CMK (cell line): ENCODE data around the gene MDFIC.

Experiments used
- DNase-seq: peaks from one replicate; pipeline ENCODE4 v3.0.0-alpha.2; 2010; ENCODE audit warnings: low read depth

MDFIC gene

GRCh38 chr7:114953724-114954123 is 31.8 kb downstream of the MDFIC start:
- DNase-seq = no peak

GRCh38 chr7:114956702-114957101 is 34.8 kb downstream of the MDFIC start:
- DNase-seq = no peak

- no peak for DNase-seq
These were observed 35.5 kb downstream of the MDFIC start for GRCh38 chr7:114957444-114957843.

- no peak for DNase-seq
These were observed 38.0 kb downstream of the MDFIC start for GRCh38 chr7:114959931-114960330.

GRCh38 chr7:114962441-114962840 is 40.5 kb downstream of the MDFIC start:
- DNase-seq = no peak

- no peak for DNase-seq
These were observed 44.3 kb downstream of the MDFIC start for GRCh38 chr7:114966156-114966555.

GRCh38 chr7:114969096-114969495 is 47.2 kb downstream of the MDFIC start:
- no peak for DNase-seq

GRCh38 chr7:114970308-114970707 is 48.4 kb downstream of the MDFIC start:
- no peak for DNase-seq

- DNase-seq = no peak
These were observed 48.8 kb downstream of the MDFIC start for GRCh38 chr7:114970732-114971131.

GRCh38 chr7:114972567-114972966 is 50.7 kb downstream of the MDFIC start:
- no peak for DNase-seq

GRCh38 chr7:114973147-114973546 is 51.3 kb downstream of the MDFIC start:
- no peak for DNase-seq

GRCh38 chr7:114975401-114975800 is 53.5 kb downstream of the MDFIC start:
- DNase-seq = no peak

- DNase-seq = no peak
These were observed 54.8 kb downstream of the MDFIC start for GRCh38 chr7:114976666-114977065.

- DNase-seq = no peak
These were observed 55.4 kb downstream of the MDFIC start for GRCh38 chr7:114977277-114977676.

- no peak for DNase-seq
These were observed 57.5 kb downstream of the MDFIC start for GRCh38 chr7:114979388-114979787.

GRCh38 chr7:114979803-114980507 is 58.1 kb downstream of the MDFIC start:
- no peak for DNase-seq

- DNase-seq = no peak
These were observed 59.4 kb downstream of the MDFIC start for GRCh38 chr7:114981323-114981722.

GRCh38 chr7:114985116-114985715 is 63.3 kb downstream of the MDFIC start:
- no peak for DNase-seq

- no peak for DNase-seq
These were observed 64.6 kb downstream of the MDFIC start for GRCh38 chr7:114986190-114987180.

GRCh38 chr7:114988026-114988425 is 66.1 kb downstream of the MDFIC start:
- DNase-seq = no peak

- DNase-seq = no peak
These were observed 67.0 kb downstream of the MDFIC start for GRCh38 chr7:114988755-114989375.

- DNase-seq = no peak
These were observed 67.6 kb downstream of the MDFIC start for GRCh38 chr7:114989531-114989930.
